Amygdala (tissue), 56 donors: ENCODE measurements around the gene RAET1G.
"Not testable (repeated sequence)": the region's sequence is repeated elsewhere in the genome, so short reads cannot be mapped to it uniquely, and the experiment has no call there.

Experiments used
- DNase-seq, 56 donors: peaks; one replicate each; lab custom pipeline; 2025; lab: John Stamatoyannopoulos, UW

RAET1G gene

GRCh38 chr6:149954328-149954983 lies 31.5 kb upstream of the RAET1G start:
- not testable (repeated sequence) for DNase-seq

- not testable (repeated sequence) for DNase-seq
Observed at GRCh38 chr6:149953934-149954327, 31.0 kb upstream of the RAET1G start.

GRCh38 chr6:149953390-149953789 lies 30.5 kb upstream of the RAET1G start:
- not testable (repeated sequence) for DNase-seq

- DNase-seq = no peak
Observed at GRCh38 chr6:149951626-149952025, 28.7 kb upstream of the RAET1G start.

- no peak for DNase-seq
Observed at GRCh38 chr6:149951096-149951495, 28.2 kb upstream of the RAET1G start.

- no peak for DNase-seq
Observed at GRCh38 chr6:149950423-149950822, 27.5 kb upstream of the RAET1G start.

- no peak for DNase-seq
Observed at GRCh38 chr6:149948616-149949015, 25.7 kb upstream of the RAET1G start.

- DNase-seq = no peak
Observed at GRCh38 chr6:149948011-149948410, 25.1 kb upstream of the RAET1G start.

- DNase-seq = not testable (repeated sequence)
Observed at GRCh38 chr6:149947533-149947932, 24.6 kb upstream of the RAET1G start.

- not testable (repeated sequence) for DNase-seq
Observed at GRCh38 chr6:149946631-149947030, 23.7 kb upstream of the RAET1G start.

- not testable (repeated sequence) for DNase-seq
Observed at GRCh38 chr6:149945276-149945675, 22.4 kb upstream of the RAET1G start.

- DNase-seq = not testable (repeated sequence)
Observed at GRCh38 chr6:149943321-149943720, 20.4 kb upstream of the RAET1G start.

- no peak for DNase-seq
Observed at GRCh38 chr6:149942461-149942829, 19.5 kb upstream of the RAET1G start.

- DNase-seq = peak in 52 of 56 donors; percentile 11 to 83 (median 59)
Observed at GRCh38 chr6:149941583-149942460, 18.9 kb upstream of the RAET1G start, which contains the start of gene ULBP2. Gene ULBP2, plus strand, starts transcription at chr6:149942014. Its CDS starts 59 bp downstream, at chr6:149942073.

- DNase-seq = no peak
Observed at GRCh38 chr6:149940672-149940982, 17.7 kb upstream of the RAET1G start.

GRCh38 chr6:149939909-149940671 lies 17.2 kb upstream of the RAET1G start:
- no peak for DNase-seq

GRCh38 chr6:149939356-149939648 lies 16.4 kb upstream of the RAET1G start:
- DNase-seq = no peak

- no peak for DNase-seq
Observed at GRCh38 chr6:149938571-149939355, 15.8 kb upstream of the RAET1G start.

- DNase-seq = not testable (repeated sequence)
Observed at GRCh38 chr6:149938013-149938570, 15.2 kb upstream of the RAET1G start.

GRCh38 chr6:149936743-149937142 lies 13.8 kb upstream of the RAET1G start:
- no peak for DNase-seq
